Caco-2 (cell line): Measurements from ENCODE around the gene ZSCAN2. TPM values are rescaled to one million over a fixed set of nuclear protein-coding genes. Genes with fewer than 3 reads are reported as not detected.
A peak's percentile ranks its signal among the peaks of the same experiment; 100 is the strongest.
"Not testable (repeated sequence)": the region's sequence is repeated elsewhere in the genome, so short reads cannot be mapped to it uniquely, and the experiment has no call there.

Experiments used
- Bru-seq: library from RNA; stranded (reverse); fragments of 400-500 nt; gene quantifications from one replicate; lab custom pipeline; 2021; lab: Mats Ljungman, UMichigan
- BruChase-seq, 2 experiments: library from RNA; stranded (reverse); fragments of 400-500 nt; gene quantifications; one replicate each; lab custom pipeline; 2021; lab: Mats Ljungman, UMichigan
- BruUV-seq: library from RNA; stranded (reverse); fragments of 400-500 nt; replicated peaks from 2 replicates; lab custom pipeline; 2021; lab: Mats Ljungman, UMichigan
- CTCF ChIA-PET: fragments of 300-600 bp; sonication (Branson Sonifier 250); formaldehyde crosslinking; loops from one replicate; lab custom pipeline; 2022; ENCODE audit warnings: antibody characterized with exemption; lab: Charles Lee
- POLR2A ChIA-PET: fragments of 300-600 bp; sonication (Branson Sonifier 250); formaldehyde crosslinking; loops from one replicate; lab custom pipeline; 2022; ENCODE audit warnings: antibody characterized with exemption; lab: Charles Lee
- DNase-seq, 2 experiments: peaks; one replicate each; pipeline versions ENCODE4 v3.0.0 to v3.0.0-alpha.2; 2020 to 2022
- H3K27me3 ChIP-seq: replicated peaks from 2 replicates; pipeline ENCODE4 v1.6.0; 2011; ENCODE audit warnings: low read length; ENCODE audit not compliant: control insufficient read depth, insufficient read depth
- H3K36me3 ChIP-seq: 2 replicates; pipeline ENCODE4 v1.5.1; 2011; ENCODE audit warnings: low read length; ENCODE audit not compliant: control insufficient read depth, insufficient read depth
- H3K4me1 ChIP-seq: fragments of 250-450 bp; sonication (Bioruptor Pico); 2 replicates; pipeline ENCODE4 v1.5.1; 2020; ENCODE audit warnings: mild to moderate bottlenecking
- H3K4me3 ChIP-seq: 2 replicates; pipeline ENCODE4 v1.5.1; 2011; ENCODE audit warnings: low read depth, mild to moderate bottlenecking, control low read depth, low read length
- H3K9me3 ChIP-seq: fragments of 250-450 bp; sonication (Bioruptor Pico); 2 replicates; pipeline ENCODE4 v1.5.1; 2020; ENCODE audit warnings: mild to moderate bottlenecking, moderate library complexity
- H3K27ac Mint-ChIP-seq: one replicate; pipeline ENCODE4 v1.8.0; 2022; ENCODE audit warnings: mixed read lengths; ENCODE audit not compliant: unreplicated experiment
- H3K27me3 Mint-ChIP-seq: one replicate; pipeline ENCODE4 v1.8.0; 2022; ENCODE audit warnings: mixed read lengths; ENCODE audit not compliant: insufficient read depth, unreplicated experiment
- H3K36me3 Mint-ChIP-seq: one replicate; pipeline ENCODE4 v1.8.0; 2022; ENCODE audit warnings: mild to moderate bottlenecking, mixed read lengths; ENCODE audit not compliant: insufficient read depth, unreplicated experiment
- H3K4me1 Mint-ChIP-seq: one replicate; pipeline ENCODE4 v1.8.0; 2022; ENCODE audit warnings: low read depth, mixed read lengths; ENCODE audit not compliant: unreplicated experiment
- H3K4me3 Mint-ChIP-seq: one replicate; pipeline ENCODE4 v1.8.0; 2022; ENCODE audit warnings: mild to moderate bottlenecking, moderate library complexity, mixed read lengths; ENCODE audit not compliant: unreplicated experiment
- H3K9me3 Mint-ChIP-seq: one replicate; pipeline ENCODE4 v1.8.0; 2022; ENCODE audit warnings: mixed read lengths; ENCODE audit not compliant: unreplicated experiment
- intact Hi-C: fragments of 100-400 bp; cut with micrococcal nuclease; formaldehyde crosslinking; loops from one replicate; pipeline ENCODE4 v1.10.0; 2022; ENCODE audit not compliant: unreplicated experiment
- long read RNA-seq: library from polyadenylated mRNA; stranded (forward); transcript quantifications from one replicate; pipeline ENCODE4 v2.0.0, GENCODE V29; 2022
- total RNA-seq: library from RNA; stranded (reverse); gene quantifications from 2 replicates; pipeline ENCODE4 v1.2.3, GENCODE V29; 2022
- TF ChIP-seq, protein P1 (sequence below), 2 experiments: fragments of 200-600 bp in 1 of 2; IDR thresholded peaks; 1 replicate in 1 of 2; 2 replicates in 1 of 2; pipeline versions ENCODE4 v1.5.1 to v1.8.0; 2011 to 2022; ENCODE audit warnings: antibody characterized with exemption in 1 of 2, control low read depth in 1 of 2, inconsistent platforms in 1 of 2, low read depth in 1 of 2, low read length in 1 of 2, mild to moderate bottlenecking in 1 of 2, moderate library complexity in 1 of 2; ENCODE audit not compliant: insufficient read depth in 1 of 2, severe bottlenecking in 1 of 2, unreplicated experiment in 1 of 2

Gene ZSCAN2
- total RNA-seq (12.7 and 12.9 TPM in 2 replicates), Bru-seq, nascent RNA (percentile 62 among the genes with signal in this experiment), BruChase-seq, experiment 1, labeled RNA remaining after a 2-hour chase (percentile 57 among the genes with signal in this experiment), BruChase-seq, experiment 2, labeled RNA remaining after a 6-hour chase (percentile 51 among the genes with signal in this experiment)
- long read RNA-seq, partial matches to known transcripts: 0 of 12 reads
- long read RNA-seq, other reads (novel, unspliced or antisense): 5 of 12 reads

DNA sequence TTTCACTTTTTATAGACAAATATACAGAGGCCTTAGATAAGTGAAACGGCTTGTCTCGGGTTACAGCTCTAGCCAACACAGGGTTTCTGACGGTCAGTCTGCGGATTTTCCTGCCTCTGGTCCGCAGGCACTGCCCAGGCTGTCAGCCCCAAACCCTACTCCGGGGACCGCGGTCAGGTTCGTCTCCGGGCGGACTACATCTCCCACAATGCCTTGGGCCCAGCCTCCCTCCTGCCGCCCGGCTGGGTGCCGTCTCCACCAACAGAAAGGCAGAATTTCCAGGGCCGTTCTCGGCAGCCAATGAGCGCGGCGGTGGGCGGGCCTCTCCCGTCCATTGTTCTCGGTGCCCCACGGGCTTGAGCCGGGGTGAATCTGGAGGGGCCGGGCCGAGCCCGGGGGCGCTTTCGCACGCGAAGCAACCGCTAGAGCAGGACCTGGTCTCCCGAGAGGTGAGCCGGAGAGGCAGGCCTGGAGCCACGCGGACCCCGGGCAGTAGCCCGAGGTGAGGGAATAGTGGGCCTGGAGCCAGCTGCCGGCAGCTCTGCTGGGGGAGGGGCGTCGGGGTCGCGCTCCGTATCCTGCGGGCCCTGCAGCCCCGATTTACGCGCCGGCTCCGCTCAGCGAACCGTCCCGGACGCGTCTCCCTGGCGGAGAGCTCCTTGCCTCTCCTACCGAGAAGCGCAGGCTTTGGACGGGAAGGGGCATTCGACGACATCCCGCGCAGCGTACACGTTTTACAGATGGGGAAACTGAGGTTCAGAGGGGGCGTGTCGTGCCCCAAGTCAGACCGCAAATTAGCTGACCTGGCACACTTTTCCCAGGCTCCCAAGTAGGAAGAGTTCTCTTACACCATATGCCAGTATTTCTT, at the start of gene ZSCAN2:
Gene ZSCAN2, plus strand, starts transcription at position 323 of the 868 bp plus-strand sequence. CDS start 2,919 bp downstream, outside the sequence.
- ChIA-PET CTCF (interaction anchor here (0.6 to 3.0 kb wide), 11 partner anchors 13 to 220 kb away, joined by 3 to 18 read pairs (median 6); partner anchors contain the start of genes NMB and WDR73), POLR2A (interaction anchor here (0.6 to 1.6 kb wide), 2 partner anchors 30 to 31 kb away, joined by 3 to 5 read pairs; no protein-coding TSS in a partner anchor)
- Mint-ChIP-seq H3K4me1 (peaks cover 17% of the 10 kb centered on the region), H3K4me3 (peak within 1 kb of the TSS; percentile 96), H3K36me3 (peaks cover 24% of the 10 kb centered on the region), H3K9me3 (no peaks in the 10 kb centered on the region), H3K27ac (peak within 1 kb of the TSS; percentile 86), H3K27me3 (peaks cover 3% of the 10 kb centered on the region)
- intact Hi-C loops: loop anchor here (1.0 to 10.0 kb wide), 3 partner anchors 30 to 114 kb away; partner anchors contain the start of genes SEC11A and WDR73
- TSS peak; percentile 48 for BruUV-seq
- TF ChIP-seq, protein P1, sequence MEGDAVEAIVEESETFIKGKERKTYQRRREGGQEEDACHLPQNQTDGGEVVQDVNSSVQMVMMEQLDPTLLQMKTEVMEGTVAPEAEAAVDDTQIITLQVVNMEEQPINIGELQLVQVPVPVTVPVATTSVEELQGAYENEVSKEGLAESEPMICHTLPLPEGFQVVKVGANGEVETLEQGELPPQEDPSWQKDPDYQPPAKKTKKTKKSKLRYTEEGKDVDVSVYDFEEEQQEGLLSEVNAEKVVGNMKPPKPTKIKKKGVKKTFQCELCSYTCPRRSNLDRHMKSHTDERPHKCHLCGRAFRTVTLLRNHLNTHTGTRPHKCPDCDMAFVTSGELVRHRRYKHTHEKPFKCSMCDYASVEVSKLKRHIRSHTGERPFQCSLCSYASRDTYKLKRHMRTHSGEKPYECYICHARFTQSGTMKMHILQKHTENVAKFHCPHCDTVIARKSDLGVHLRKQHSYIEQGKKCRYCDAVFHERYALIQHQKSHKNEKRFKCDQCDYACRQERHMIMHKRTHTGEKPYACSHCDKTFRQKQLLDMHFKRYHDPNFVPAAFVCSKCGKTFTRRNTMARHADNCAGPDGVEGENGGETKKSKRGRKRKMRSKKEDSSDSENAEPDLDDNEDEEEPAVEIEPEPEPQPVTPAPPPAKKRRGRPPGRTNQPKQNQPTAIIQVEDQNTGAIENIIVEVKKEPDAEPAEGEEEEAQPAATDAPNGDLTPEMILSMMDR (IDR thresholded peaks at IDR 0.05; ENCODE audit: insufficient read depth in 1 of 2, low read depth in 1 of 2, low read length in 1 of 2, severe bottlenecking in 1 of 2, unreplicated experiment in 1 of 2): no peak
- Histone ChIP-seq H3K4me3 (peak within 1 kb of the TSS; percentile 67), H3K27me3 (no peaks in the 10 kb centered on the region), H3K9me3 (no peaks in the 10 kb centered on the region), H3K4me1 (peaks cover 10% of the 10 kb centered on the region), H3K36me3 (peaks cover 2% of the 10 kb centered on the region)
- DNase-seq: peak; percentile 95 to 97

GRCh38 chr15:84551624-84552023, 49.2 kb upstream of the ZSCAN2 start:
- H3K27me3 Mint-ChIP-seq, H3K9me3 ChIP-seq, H3K4me3 Mint-ChIP-seq, DNase-seq, H3K4me1 Mint-ChIP-seq, H3K27ac Mint-ChIP-seq, H3K27me3 ChIP-seq, intact Hi-C loops, H3K4me1 ChIP-seq, H3K9me3 Mint-ChIP-seq, H3K4me3 ChIP-seq, BruUV-seq, H3K36me3 ChIP-seq, POLR2A ChIA-PET, H3K36me3 Mint-ChIP-seq, CTCF ChIA-PET: not testable (repeated sequence)

GRCh38 chr15:84552896-84553295, 47.9 kb upstream of the ZSCAN2 start:
- Mint-ChIP-seq H3K9me3 (no peaks in the 10 kb centered on the region), H3K4me3 (no peak overlapping the region), H3K4me1 (no peaks in the 10 kb centered on the region), H3K36me3 (no peaks in the 10 kb centered on the region), H3K27me3 (no peaks in the 10 kb centered on the region), H3K27ac (no peak overlapping the region)
- no TSS peak for BruUV-seq
- ChIA-PET POLR2A (no interaction called here), CTCF (no interaction called here)
- DNase-seq: no peak
- no peaks in the 10 kb centered on the region for H3K4me1 ChIP-seq
- no peaks in the 10 kb centered on the region for H3K9me3 ChIP-seq
- no peaks in the 10 kb centered on the region for H3K36me3 ChIP-seq
- TF ChIP-seq, protein P1 (IDR thresholded peaks at IDR 0.05; ENCODE audit: insufficient read depth in 1 of 2, low read depth in 1 of 2, low read length in 1 of 2, severe bottlenecking in 1 of 2, unreplicated experiment in 1 of 2): no peak
- intact Hi-C loops: no loop called here
- no peaks in the 10 kb centered on the region for H3K27me3 ChIP-seq
- no peak overlapping the region for H3K4me3 ChIP-seq

- H3K4me3 Mint-ChIP-seq, H3K27me3 ChIP-seq, H3K9me3 Mint-ChIP-seq, H3K36me3 Mint-ChIP-seq, BruUV-seq, H3K4me1 ChIP-seq, DNase-seq, POLR2A ChIA-PET, CTCF ChIA-PET, H3K27ac Mint-ChIP-seq, intact Hi-C loops, H3K36me3 ChIP-seq, H3K4me3 ChIP-seq, H3K4me1 Mint-ChIP-seq, H3K27me3 Mint-ChIP-seq, H3K9me3 ChIP-seq: not testable (repeated sequence)
These were observed 44.1 kb upstream of the ZSCAN2 start for GRCh38 chr15:84556690-84557089.

DNA sequence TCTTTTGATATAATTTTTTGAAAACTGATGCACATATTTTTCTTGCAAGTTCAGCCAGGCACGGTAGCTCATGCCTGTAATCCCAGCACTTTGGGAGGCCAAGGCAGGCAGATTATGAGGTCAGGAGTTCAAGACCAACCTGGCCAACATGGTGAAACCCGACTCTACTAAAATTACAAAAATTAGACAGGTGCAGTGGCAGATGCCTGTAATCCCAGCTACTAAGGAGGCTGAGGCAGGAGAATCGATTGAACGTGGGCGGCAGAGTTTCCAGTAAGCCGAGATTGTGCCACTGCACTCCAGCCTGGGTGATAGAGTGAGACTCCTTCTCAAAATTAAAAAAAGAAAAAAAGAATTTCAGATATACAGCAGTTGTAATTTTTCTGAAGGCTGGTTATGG, 32.8 kb upstream of the ZSCAN2 start:
- H3K9me3 Mint-ChIP-seq, H3K4me1 Mint-ChIP-seq, H3K36me3 ChIP-seq, H3K4me1 ChIP-seq, H3K36me3 Mint-ChIP-seq, H3K27me3 ChIP-seq, H3K4me3 ChIP-seq, POLR2A ChIA-PET, H3K4me3 Mint-ChIP-seq, H3K27me3 Mint-ChIP-seq, H3K9me3 ChIP-seq, H3K27ac Mint-ChIP-seq, BruUV-seq, DNase-seq, intact Hi-C loops, CTCF ChIA-PET: not testable (repeated sequence)
